G401.6 (cell line): ENCODE measurements around the gene TBC1D9B.
"Not testable (repeated sequence)": the region's sequence is repeated elsewhere in the genome, so short reads cannot be mapped to it uniquely, and the experiment has no call there.

Experiments used
- FAIRE-seq: peaks from 2 replicates; lab custom pipeline; 2012; peaks lifted over from hg19 to GRCh38; lab: Jason Lieb, UNC

TBC1D9B gene

GRCh38 chr5:179836225-179837019 is 71.3 kb downstream of the TBC1D9B start:
- FAIRE-seq = peak; percentile 87

GRCh38 chr5:179834871-179835270 is 72.8 kb downstream of the TBC1D9B start:
- not testable (repeated sequence) for FAIRE-seq

GRCh38 chr5:179834120-179834519 is 73.6 kb downstream of the TBC1D9B start:
- FAIRE-seq = no peak

GRCh38 chr5:179833709-179834070 is 74.0 kb downstream of the TBC1D9B start:
- no peak for FAIRE-seq

- no peak for FAIRE-seq
These were observed 74.5 kb downstream of the TBC1D9B start for GRCh38 chr5:179833056-179833708.

- no peak for FAIRE-seq
These were observed 75.5 kb downstream of the TBC1D9B start for GRCh38 chr5:179832039-179832745.

GRCh38 chr5:179830818-179831468 is 76.8 kb downstream of the TBC1D9B start:
- FAIRE-seq = no peak

- FAIRE-seq = no peak
These were observed 77.8 kb downstream of the TBC1D9B start for GRCh38 chr5:179829732-179830435.

- FAIRE-seq = no peak
These were observed 78.8 kb downstream of the TBC1D9B start for GRCh38 chr5:179828756-179829421.

GRCh38 chr5:179827680-179828079 is 80.0 kb downstream of the TBC1D9B start:
- no peak for FAIRE-seq

- FAIRE-seq = no peak
These were observed 82.0 kb downstream of the TBC1D9B start for GRCh38 chr5:179825655-179826182.

GRCh38 chr5:179824745-179825112 is 83.0 kb downstream of the TBC1D9B start:
- no peak for FAIRE-seq

GRCh38 chr5:179823937-179824744 is 83.6 kb downstream of the TBC1D9B start:
- no peak for FAIRE-seq

GRCh38 chr5:179822444-179822990 is 85.2 kb downstream of the TBC1D9B start:
- FAIRE-seq = no peak

GRCh38 chr5:179822059-179822432 is 85.7 kb downstream of the TBC1D9B start:
- no peak for FAIRE-seq

GRCh38 chr5:179821298-179822058 is 86.2 kb downstream of the TBC1D9B start:
- peak; percentile 36 for FAIRE-seq

GRCh38 chr5:179820483-179821297 is 87.0 kb downstream of the TBC1D9B start, which contains the start of gene SQSTM1:
Gene SQSTM1, plus strand, starts transcription at chr5:179820905. Its CDS starts 32 bp downstream, at chr5:179820937.
- no peak for FAIRE-seq

- FAIRE-seq = no peak
These were observed 87.6 kb downstream of the TBC1D9B start for GRCh38 chr5:179820127-179820482.
